Left lung (tissue), 10 donors: Measurements from ENCODE around the gene SAPCD1. TPM values are rescaled to one million over a fixed set of nuclear protein-coding genes. Genes with fewer than 3 reads are reported as not detected.

Source experiments
- ATAC-seq: fragments of 200-7000 bp; cut with Tn5 transposase; one replicate; pipeline ENCODE4 v1.9.1; 2020; ENCODE audit warnings: moderate library complexity
- DNase-seq, 4 donors: peaks; one replicate each; pipeline ENCODE4 v3.0.0-alpha.2; 2013 to 2020
- H3K27ac ChIP-seq, 2 donors: fragments of 200-600 bp; sonication (generic) in 1 of 2; one replicate each; pipeline versions ENCODE4 v1.5.0 to v1.8.0; 2020 to 2021
- H3K27me3 ChIP-seq, 2 donors: fragments of 200-600 bp; sonication (generic) in 1 of 2; one replicate each; pipeline versions ENCODE4 v1.5.0 to v1.8.0; 2020 to 2021
- H3K36me3 ChIP-seq, 2 donors: fragments of 200-600 bp; sonication (generic) in 1 of 2; one replicate each; pipeline versions ENCODE4 v1.5.0 to v1.8.0; 2020 to 2021
- H3K4me1 ChIP-seq, 2 donors: fragments of 200-600 bp; one replicate each; pipeline ENCODE4 v1.8.0; 2021
- H3K4me3 ChIP-seq, 2 donors: fragments of 200-600 bp; sonication (generic) in 1 of 2; one replicate each; pipeline versions ENCODE4 v1.5.0 to v1.8.0; 2020 to 2021; ENCODE audit warnings: mild to moderate bottlenecking in 1 of 2
- H3K9me3 ChIP-seq, 2 donors: fragments of 200-600 bp; sonication (generic) in 1 of 2; one replicate each; pipeline versions ENCODE4 v1.5.0 to v1.8.0; 2020 to 2021
- intact Hi-C, 2 donors: fragments of 100-400 bp; cut with DNase I; formaldehyde crosslinking; loops; one replicate each; pipeline versions ENCODE4 v1.11.2 to v1.14.2; 2022
- polyA plus RNA-seq, 6 donors: library from polyadenylated mRNA; unstranded; fragments of 120-200 nt; gene quantifications; one replicate each; pipeline ENCODE4 v1.2.1, GENCODE V29; 2013; ENCODE audit not compliant: insufficient read length in 6 of 6
- total RNA-seq, 2 donors: library from RNA; stranded (reverse); fragmentation: NEBNext Ultra II Directional; extraction: Animal tissue kit (Norgen Biotek cat#: 25700); gene quantifications; one replicate each; pipeline ENCODE4 v1.2.1, GENCODE V29; 2021
- TF ChIP-seq, protein P1 (sequence below), 2 donors: fragments of 200-600 bp; sonication (generic) in 1 of 2; IDR thresholded peaks; one replicate each; pipeline versions ENCODE4 v1.5.0 to v1.8.0; 2021; ENCODE audit warnings: antibody characterized with exemption in 2 of 2
- donor health status: DM: no; HTN: yes; CAD: no.
- donor health status: DM: no; HTN: no; CAD: no.

Gene SAPCD1
- total and polyA plus RNA-seq, 8 donors, result 1.3 to 11.1 (median 7.4) TPM

DNA sequence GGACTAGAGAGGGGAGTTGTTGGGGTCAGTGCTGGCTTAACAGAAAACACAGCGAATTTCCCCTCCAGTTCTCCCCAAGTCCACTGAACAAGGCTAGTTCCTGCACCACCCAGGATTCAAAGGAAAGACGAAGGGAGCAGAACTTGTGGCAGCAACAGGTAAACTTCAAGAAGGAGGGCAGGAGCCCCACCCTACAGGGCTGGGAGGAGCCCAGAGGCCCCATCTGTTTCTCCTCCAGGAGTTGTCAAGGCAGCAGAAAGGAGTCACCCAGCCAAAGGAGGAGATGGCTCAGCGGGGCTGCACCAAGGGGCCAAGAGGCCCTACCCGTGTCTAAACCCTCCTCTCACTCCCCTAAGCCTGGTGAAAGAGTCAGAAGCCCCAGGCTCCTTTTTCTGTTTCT is 1.7 kb downstream of the SAPCD1 start:
- Histone ChIP-seq H3K27ac (no peak overlapping the region), H3K4me3 (no peak overlapping the region), H3K36me3 (peaks cover 0 to 14% of the 10 kb centered on the region in 2 donors), H3K27me3 (no peaks in the 10 kb centered on the region), H3K4me1 (peaks cover 0 to 15% of the 10 kb centered on the region in 2 donors), H3K9me3 (no peaks in the 10 kb centered on the region)
- TF ChIP-seq, protein P1, sequence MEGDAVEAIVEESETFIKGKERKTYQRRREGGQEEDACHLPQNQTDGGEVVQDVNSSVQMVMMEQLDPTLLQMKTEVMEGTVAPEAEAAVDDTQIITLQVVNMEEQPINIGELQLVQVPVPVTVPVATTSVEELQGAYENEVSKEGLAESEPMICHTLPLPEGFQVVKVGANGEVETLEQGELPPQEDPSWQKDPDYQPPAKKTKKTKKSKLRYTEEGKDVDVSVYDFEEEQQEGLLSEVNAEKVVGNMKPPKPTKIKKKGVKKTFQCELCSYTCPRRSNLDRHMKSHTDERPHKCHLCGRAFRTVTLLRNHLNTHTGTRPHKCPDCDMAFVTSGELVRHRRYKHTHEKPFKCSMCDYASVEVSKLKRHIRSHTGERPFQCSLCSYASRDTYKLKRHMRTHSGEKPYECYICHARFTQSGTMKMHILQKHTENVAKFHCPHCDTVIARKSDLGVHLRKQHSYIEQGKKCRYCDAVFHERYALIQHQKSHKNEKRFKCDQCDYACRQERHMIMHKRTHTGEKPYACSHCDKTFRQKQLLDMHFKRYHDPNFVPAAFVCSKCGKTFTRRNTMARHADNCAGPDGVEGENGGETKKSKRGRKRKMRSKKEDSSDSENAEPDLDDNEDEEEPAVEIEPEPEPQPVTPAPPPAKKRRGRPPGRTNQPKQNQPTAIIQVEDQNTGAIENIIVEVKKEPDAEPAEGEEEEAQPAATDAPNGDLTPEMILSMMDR (IDR thresholded peaks at IDR 0.05), result no peak
- intact Hi-C loops, result no loop called here
- peak in 1 of 4 donors; percentile 56 for DNase-seq
- ATAC-seq, result no peak

DNA sequence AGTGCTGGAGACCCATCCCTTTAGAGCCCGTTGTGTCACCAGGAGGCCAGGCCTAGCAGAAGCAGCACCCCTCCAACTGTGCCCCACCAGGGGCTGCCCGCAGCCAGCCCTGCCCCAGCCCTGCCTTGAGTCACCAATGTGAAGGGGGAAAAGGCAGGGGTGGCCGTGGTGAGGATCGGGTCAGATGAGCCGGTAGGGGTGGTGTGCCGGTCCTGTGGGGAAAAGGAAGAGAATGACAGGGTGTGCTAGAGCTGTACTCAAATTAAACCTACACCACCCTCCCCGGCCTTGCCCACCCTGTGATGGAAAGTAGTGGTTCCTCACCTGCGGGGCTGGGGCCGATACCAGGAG is 3.1 kb downstream of the SAPCD1 start:
- intact Hi-C loops, result no loop called here
- TF ChIP-seq, protein P1 (IDR thresholded peaks at IDR 0.05), result no peak
- Histone ChIP-seq H3K4me3 (no peak overlapping the region), H3K9me3 (no peaks in the 10 kb centered on the region), H3K4me1 (peaks cover 0 to 25% of the 10 kb centered on the region in 2 donors), H3K36me3 (peaks cover 0 to under 1% of the 10 kb centered on the region in 2 donors), H3K27me3 (no peaks in the 10 kb centered on the region), H3K27ac (no peak overlapping the region)
- DNase-seq, result peak in 1 of 4 donors; percentile 64
- no peak for ATAC-seq

DNA sequence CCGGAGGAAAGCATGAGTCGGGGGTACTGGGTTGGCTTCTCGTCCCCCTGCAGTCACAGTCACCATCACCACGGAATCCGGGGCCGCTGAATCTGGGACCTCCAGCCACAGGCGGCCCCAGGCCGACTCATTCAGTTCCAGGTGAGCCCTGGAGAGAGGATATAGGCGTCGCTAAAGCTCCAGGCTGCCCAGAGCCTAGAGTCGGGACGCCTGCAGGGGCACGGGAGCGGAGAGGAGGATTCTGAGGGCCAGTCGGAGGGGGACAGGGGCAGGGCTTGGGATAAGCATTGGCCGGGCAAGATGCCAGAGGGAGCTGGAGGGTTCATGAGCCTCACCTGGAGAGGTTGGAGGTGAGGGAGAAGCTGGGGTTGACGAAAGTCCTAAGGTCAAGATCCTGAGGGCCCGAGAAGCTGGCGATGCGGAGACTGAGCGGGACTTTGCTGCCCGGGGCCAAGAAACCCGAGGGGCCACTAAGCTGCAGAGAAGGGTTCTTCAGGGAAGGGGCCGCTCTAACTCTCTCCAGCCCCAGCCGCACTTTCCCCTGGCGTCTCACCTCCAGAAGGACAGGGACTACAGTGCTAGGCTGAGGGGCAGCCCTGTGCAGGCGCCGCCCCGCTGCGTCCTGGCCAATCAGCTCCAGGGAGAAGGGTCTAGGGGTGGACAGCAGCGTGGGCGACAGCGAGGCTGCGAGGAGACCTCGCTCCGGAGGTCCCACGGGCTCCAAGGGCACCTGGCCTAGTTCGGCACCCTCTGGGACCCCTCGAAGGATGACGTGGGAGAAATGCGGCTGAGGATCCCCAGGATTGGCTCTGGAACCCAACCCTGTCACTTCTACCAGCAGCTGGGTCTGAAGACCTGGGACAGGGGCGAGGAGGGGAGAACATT is 3.7 kb downstream of the SAPCD1 start:
- TF ChIP-seq, protein P1 (IDR thresholded peaks at IDR 0.05), result no peak
- Histone ChIP-seq H3K9me3 (no peaks in the 10 kb centered on the region), H3K27ac (no peak overlapping the region), H3K4me1 (peaks cover 0 to 25% of the 10 kb centered on the region in 2 donors), H3K27me3 (no peaks in the 10 kb centered on the region), H3K4me3 (no peak overlapping the region), H3K36me3 (no peaks in the 10 kb centered on the region)
- ATAC-seq (peak; percentile 41), DNase-seq (peak in 2 of 4 donors; percentile 42 to 73)
- intact Hi-C loops, result no loop called here

DNA sequence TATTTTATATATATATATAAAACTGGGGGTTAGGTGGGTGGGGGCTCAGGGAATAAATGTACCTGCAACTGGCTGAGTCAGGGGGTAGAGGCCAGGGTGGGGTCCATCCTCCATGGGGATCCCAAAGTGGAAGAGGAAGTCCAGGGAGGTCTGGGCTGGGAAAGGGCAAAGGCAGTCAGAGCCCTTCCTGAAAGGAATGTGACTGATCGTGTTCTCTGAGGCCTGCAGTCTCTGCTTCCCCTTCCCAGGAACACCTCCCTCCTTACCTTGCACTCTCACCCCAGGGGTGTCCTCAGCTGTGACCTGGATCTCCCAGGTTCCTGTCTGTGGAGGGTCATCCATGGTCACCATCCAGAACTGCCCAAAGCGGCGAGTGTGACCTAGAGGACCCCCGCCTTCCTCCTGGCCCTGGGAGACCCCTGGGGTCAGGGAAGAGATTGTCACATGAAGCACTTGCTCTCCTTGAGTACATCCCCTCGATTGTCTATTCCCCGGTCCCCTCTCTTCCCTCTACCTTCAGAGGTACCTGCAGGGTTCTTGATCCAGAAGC is 4.7 kb downstream of the SAPCD1 start:
- H3K27me3 ChIP-seq, result no peaks in the 10 kb centered on the region
- no peaks in the 10 kb centered on the region for H3K36me3 ChIP-seq
- peak in 1 of 4 donors; percentile 24 for DNase-seq
- peaks cover 0 to 25% of the 10 kb centered on the region in 2 donors for H3K4me1 ChIP-seq
- intact Hi-C loops, result no loop called here
- H3K4me3 ChIP-seq, result no peak overlapping the region
- TF ChIP-seq, protein P1 (IDR thresholded peaks at IDR 0.05), result no peak
- H3K27ac ChIP-seq, result no peak overlapping the region
- ATAC-seq, result no peak
- H3K9me3 ChIP-seq, result no peaks in the 10 kb centered on the region
